ENCODE measurements around the gene HMMR.
A peak's percentile ranks its signal among the peaks of the same experiment; 100 is the strongest.

HMMR gene

GRCh38 chr5:163509291-163509951 lies 49.0 kb downstream of the HMMR start:
- no peak for DNase-seq (ENCODE audit: extremely low read depth, low read depth)
- TF ChIP-seq CTCF (IDR thresholded peaks at IDR 0.05; ENCODE audit: low read depth, low read length, missing control alignments), result no peak
- peak overlapping the region; percentile 8 for H3K4me3 ChIP-seq (replicated peaks; ENCODE audit: low read depth, low read length)

- DNase-seq (ENCODE audit: extremely low read depth, low read depth), result no peak
- TF ChIP-seq CTCF (IDR thresholded peaks at IDR 0.05; ENCODE audit: low read depth, low read length, missing control alignments), result no peak
- no peak overlapping the region for H3K4me3 ChIP-seq (replicated peaks; ENCODE audit: low read depth, low read length)
These were observed 52.1 kb downstream of the HMMR start for GRCh38 chr5:163512526-163512925.

- no peak for DNase-seq (ENCODE audit: extremely low read depth, low read depth)
- TF ChIP-seq CTCF (IDR thresholded peaks at IDR 0.05; ENCODE audit: low read depth, low read length, missing control alignments), result no peak
- no peak overlapping the region for H3K4me3 ChIP-seq (replicated peaks; ENCODE audit: low read depth, low read length)
These were observed 64.7 kb downstream of the HMMR start for GRCh38 chr5:163525096-163525495.

GRCh38 chr5:163529698-163530097 lies 69.3 kb downstream of the HMMR start:
- TF ChIP-seq CTCF (IDR thresholded peaks at IDR 0.05; ENCODE audit: low read depth, low read length, missing control alignments), result no peak
- no peak overlapping the region for H3K4me3 ChIP-seq (replicated peaks; ENCODE audit: low read depth, low read length)
- no peak for DNase-seq (ENCODE audit: extremely low read depth, low read depth)

- no peak overlapping the region for H3K4me3 ChIP-seq (replicated peaks; ENCODE audit: low read depth, low read length)
- DNase-seq (ENCODE audit: extremely low read depth, low read depth), result no peak
- TF ChIP-seq CTCF (IDR thresholded peaks at IDR 0.05; ENCODE audit: low read depth, low read length, missing control alignments), result no peak
These were observed 70.8 kb downstream of the HMMR start for GRCh38 chr5:163531272-163531671.

- no peak for TF ChIP-seq CTCF (IDR thresholded peaks at IDR 0.05; ENCODE audit: low read depth, low read length, missing control alignments)
- DNase-seq (ENCODE audit: extremely low read depth, low read depth), result no peak
- no peak overlapping the region for H3K4me3 ChIP-seq (replicated peaks; ENCODE audit: low read depth, low read length)
These were observed 72.0 kb downstream of the HMMR start for GRCh38 chr5:163532171-163533084.

All from HFF-Myc (cell line).